ENCODE results near the gene CREB3L4.

Gene CREB3L4, protein sequence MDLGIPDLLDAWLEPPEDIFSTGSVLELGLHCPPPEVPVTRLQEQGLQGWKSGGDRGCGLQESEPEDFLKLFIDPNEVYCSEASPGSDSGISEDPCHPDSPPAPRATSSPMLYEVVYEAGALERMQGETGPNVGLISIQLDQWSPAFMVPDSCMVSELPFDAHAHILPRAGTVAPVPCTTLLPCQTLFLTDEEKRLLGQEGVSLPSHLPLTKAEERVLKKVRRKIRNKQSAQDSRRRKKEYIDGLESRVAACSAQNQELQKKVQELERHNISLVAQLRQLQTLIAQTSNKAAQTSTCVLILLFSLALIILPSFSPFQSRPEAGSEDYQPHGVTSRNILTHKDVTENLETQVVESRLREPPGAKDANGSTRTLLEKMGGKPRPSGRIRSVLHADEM

GRCh38 chr1:153967107-153967999 lies at the start of gene CREB3L4:
Gene CREB3L4, plus strand, starts transcription at chr1:153967902. Its CDS starts 624 bp downstream, at chr1:153968526.
- in situ Hi-C loops (cut with HindIII; ENCODE audit: low sequenced_read_pairs), result no loop called here

DNA sequence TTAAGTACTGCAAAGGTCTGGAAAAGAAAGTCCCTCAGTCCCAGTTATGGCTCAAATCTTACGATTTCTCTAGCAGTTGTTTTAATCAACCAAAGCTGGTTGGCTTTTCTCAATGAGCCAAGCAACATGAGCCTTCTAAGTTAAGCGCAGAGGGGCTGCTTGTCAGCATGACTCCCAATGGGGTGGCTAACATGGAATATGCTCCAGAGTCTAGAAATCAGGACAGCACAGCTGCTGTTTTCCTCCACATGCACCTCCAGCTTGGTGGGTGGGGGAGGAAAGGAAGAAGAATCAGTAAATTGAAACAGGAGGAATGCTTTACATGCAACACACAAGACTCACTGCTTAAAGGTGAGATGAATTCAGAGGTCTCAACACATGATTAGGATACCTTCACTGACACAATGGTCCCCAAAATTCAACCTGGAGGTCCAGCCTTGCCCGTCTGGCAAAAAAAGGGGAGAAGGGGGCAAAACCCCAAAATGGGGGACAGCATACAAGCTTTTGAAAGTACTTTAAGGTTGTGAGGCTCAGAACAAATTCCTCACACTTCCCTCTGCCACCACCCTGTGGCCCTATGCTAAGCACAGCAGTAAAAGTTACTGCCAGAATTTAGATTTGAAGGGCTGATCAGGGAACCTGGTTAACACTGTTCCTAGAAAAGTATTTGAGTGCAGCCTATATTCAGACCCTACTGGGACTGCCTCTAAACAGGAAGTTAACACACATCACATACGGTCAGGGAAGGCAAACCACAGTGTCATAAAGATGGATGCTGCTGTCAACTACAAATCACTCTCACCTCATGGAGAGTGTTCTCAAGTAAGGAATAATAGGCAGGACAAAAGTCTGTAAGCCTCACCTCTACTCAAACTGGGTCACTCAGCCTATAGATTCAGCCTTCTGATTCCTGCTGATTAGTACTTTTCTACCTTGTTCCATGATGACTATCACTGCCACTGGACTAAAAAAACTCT lies 47.5 kb upstream of the CREB3L4 start:
- in situ Hi-C loops (cut with HindIII; ENCODE audit: low sequenced_read_pairs), result loop anchor here (5.0 kb wide), 2 partner anchors 33 to 68 kb away; no protein-coding TSS in a partner anchor

DNA sequence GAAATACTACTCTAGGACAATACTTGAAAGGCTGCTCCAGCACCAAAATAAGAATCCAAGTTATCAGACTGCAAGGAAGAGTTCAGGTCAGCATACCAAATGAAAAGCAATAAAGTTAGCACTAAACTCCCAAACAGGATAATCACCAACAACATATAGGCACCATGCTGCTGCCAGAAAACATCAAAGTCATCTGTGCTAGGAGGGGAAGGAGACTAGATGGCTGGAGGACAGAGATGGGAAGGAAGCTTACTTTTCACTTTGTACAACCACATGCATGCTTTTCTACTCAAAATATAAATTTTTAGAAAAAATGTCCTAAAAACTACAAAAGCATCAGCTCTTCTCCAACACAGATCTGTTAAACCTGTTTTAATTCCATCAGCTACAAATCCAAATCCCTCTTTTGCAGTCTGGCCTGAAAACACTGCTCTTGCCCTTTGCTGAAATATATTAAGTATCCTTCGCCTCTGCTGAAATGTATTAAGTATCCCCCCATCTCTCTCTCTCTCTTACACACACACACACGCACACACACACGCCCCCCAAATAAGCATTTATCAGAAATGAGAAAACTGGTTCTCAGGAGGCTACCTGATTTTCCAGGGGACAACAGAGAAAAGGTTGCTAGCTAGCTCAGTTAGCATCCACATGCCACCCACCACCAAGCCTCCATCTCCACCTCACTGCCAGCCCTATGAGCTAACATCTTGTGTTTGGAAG lies 46.5 kb upstream of the CREB3L4 start:
- in situ Hi-C loops (cut with HindIII; ENCODE audit: low sequenced_read_pairs), result loop anchor here (5.0 kb wide), 2 partner anchors 34 to 69 kb away; no protein-coding TSS in a partner anchor

- in situ Hi-C loops (cut with HindIII; ENCODE audit: low sequenced_read_pairs), result loop anchor here (5.0 kb wide), 2 partner anchors 34 to 69 kb away; no protein-coding TSS in a partner anchor
These were observed 46.0 kb upstream of the CREB3L4 start for GRCh38 chr1:153921803-153922075.

- in situ Hi-C loops (cut with HindIII; ENCODE audit: low sequenced_read_pairs), result loop anchor here (5.0 kb wide), 2 partner anchors 35 to 70 kb away; no protein-coding TSS in a partner anchor
These were observed 45.4 kb upstream of the CREB3L4 start for GRCh38 chr1:153922076-153922971.

DNA sequence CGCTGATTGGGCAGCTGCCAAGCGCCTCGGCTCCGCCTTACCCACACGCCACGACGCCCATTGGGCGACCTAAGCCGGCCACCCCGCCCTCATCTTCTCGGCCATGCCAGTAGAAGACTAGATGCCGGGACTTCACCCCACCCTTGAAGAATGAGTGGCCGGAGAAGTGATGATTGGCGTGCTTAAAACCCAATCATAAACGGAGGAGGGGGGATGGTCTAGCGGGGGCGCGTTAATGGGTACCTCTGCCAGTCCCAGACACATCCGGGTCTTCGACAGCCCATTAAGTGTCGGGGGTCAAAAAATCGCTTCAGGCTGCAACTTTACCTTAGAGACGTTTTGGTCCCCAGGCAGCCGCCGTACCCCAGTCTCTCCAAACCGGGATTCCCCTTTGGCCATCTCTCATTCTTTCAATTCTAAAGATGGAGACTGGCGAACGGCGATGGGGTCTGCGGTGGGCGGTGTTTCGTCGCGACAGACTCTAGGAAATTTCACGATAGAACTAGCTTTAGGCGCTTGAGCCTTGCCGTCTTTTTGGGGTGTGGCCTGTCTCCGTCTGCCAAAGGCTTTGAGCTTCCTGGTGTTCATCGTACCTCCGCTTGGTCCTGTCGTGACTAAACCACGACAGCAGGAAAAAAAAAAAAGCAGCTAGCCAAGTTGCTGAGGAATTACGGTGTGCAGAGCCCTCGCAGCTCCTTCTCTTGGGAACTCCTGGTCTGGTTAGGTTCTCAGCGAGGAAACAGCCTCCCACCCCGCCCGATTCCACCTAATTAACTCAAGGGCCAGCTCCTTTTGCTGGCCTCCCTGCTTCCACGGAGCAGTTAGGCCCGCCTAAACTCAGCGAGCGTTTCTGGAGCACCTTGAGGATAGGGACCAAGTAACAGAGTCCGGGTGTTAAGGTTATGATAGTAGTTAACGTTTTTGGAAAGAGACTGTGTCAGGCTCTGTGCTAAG lies 44.5 kb upstream of the CREB3L4 start, which contains the start of gene GATAD2B:
Gene GATAD2B, minus strand, starts transcription at position 1 of the 954 bp plus-strand sequence. CDS start 94,625 bp downstream, outside the sequence.
- in situ Hi-C loops (cut with HindIII; ENCODE audit: low sequenced_read_pairs), result loop anchor here (5.0 kb wide), 2 partner anchors 36 to 71 kb away; no protein-coding TSS in a partner anchor

DNA sequence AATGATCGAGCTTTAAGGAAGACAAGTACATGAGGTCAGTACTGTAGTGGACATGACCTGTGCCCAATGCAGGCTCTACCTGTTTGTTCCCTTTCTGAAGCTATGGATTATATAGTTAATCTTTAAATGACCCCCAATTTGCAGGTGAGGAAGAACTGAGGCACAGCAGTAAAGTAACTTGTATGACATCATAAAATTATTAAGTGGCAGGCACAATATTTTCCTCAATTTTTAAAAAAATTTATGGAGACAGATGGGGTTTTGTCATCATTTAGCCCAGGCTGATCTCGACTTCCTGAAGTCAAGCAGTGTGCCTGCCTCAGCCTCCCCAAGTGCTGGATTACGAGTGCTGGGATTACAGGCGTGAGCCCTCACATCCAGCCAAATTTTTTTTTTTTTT lies 41.3 kb upstream of the CREB3L4 start:
- in situ Hi-C loops (cut with HindIII; ENCODE audit: low sequenced_read_pairs), result no loop called here

DNA sequence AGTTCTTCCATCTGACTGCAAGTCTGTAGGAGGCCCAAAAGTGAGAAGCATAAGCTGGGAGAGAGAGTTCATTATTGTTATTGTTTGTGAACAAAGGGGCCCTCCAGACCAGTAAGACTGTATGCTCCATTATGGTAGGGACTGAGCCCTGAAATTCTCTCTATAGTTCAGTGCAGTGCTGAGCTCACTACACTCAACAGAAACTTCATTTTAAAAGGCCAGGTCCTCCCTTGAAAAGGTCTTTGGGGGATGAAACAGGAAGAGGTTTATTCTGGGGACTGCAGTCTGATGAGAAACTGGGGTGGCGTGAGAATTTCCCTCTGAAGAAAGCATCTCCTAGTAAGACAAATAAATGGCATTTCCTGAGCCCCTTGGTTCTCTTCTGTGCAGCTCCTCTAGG lies 39.5 kb upstream of the CREB3L4 start:
- in situ Hi-C loops (cut with HindIII; ENCODE audit: low sequenced_read_pairs), result no loop called here

DNA sequence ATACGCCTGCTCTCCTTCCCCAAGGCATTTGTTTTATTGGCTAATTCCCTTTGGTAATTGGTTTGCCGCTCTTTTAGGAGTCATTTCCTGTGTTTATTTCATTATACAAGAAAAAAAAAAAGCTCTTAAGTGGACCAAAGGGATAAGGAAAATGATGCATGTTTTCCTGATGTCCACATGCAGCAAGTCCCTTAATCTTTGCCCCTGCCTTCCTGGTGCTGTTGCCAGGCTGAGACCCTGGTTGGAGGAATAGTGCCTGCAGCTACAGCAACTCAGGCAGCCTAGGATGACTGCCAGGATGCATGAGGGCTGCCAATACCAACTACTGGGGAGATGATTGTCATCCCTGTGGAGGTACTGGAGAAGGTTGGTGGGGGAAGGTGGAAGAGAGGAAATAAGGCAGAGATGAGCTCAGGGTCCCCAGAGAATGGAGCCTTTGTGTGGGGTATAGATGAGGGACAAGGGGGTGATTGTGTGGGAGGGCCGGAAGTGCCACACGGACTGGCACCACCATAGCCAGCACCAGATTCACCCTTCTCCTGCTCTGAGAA lies 38.8 kb upstream of the CREB3L4 start:
- in situ Hi-C loops (cut with HindIII; ENCODE audit: low sequenced_read_pairs), result no loop called here

DNA sequence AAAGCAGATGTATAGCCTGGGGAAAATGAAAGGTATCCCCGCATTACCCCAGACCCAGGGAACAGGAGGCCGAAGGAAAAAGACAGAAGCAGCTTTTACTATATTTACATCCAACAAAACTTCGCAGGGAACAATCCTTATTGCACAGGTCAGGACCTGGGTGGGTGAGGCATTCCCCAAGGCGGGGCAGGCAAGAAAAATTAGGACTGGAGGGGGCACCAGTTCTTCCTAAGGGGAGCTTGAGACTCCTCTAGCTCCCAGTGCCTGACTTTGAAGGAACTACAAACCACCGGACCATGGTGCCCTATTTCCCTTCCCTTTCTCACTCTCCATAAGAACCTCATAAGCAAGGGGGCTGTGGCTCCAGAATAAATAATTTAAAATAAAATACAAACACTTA lies 38.3 kb upstream of the CREB3L4 start:
- in situ Hi-C loops (cut with HindIII; ENCODE audit: low sequenced_read_pairs), result no loop called here

GRCh38 chr1:153929981-153930948 lies 37.4 kb upstream of the CREB3L4 start:
- in situ Hi-C loops (cut with HindIII; ENCODE audit: low sequenced_read_pairs), result no loop called here

GRCh38 chr1:153932156-153933131 lies 35.3 kb upstream of the CREB3L4 start:
- in situ Hi-C loops (cut with HindIII; ENCODE audit: low sequenced_read_pairs), result no loop called here

- in situ Hi-C loops (cut with HindIII; ENCODE audit: low sequenced_read_pairs), result no loop called here
These were observed 34.3 kb upstream of the CREB3L4 start for GRCh38 chr1:153933430-153933829.

- in situ Hi-C loops (cut with HindIII; ENCODE audit: low sequenced_read_pairs), result no loop called here
These were observed 33.7 kb upstream of the CREB3L4 start for GRCh38 chr1:153933955-153934354.

DNA sequence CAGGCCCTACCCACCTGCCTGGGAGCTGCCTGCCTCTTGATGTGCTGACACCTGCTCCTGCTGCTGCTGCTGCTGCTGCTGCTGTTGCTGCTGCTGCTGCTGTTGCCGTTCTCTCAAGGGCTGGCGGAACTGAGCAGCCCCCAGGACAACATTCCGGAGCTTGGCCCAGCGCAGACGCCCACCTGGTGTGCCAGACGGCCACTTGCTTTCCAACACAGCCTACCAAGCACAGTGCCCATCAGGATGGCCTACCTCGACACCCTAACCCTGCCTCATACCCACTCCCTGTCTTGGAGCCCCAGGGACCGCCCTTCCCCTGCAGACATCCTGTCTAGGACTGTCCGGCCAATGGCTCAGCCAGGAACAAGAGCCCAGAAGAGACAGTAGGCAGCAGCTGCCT lies 33.0 kb upstream of the CREB3L4 start:
- in situ Hi-C loops (cut with HindIII; ENCODE audit: low sequenced_read_pairs), result no loop called here
